Measurements from ENCODE around the gene OR4D6. TPM values are rescaled to one million over a fixed set of nuclear protein-coding genes. Genes with fewer than 3 reads are reported as not detected.
"Not testable (repeated sequence)": the region's sequence is repeated elsewhere in the genome, so short reads cannot be mapped to it uniquely, and the experiment has no call there.

The OR4D6 gene
- total and polyA plus RNA-seq, 3 experiments from 2014 or later, result not detected

- H3K9me3 ChIP-seq (ENCODE audit: low read length), result no peaks in the 10 kb centered on the region
- H3K4me1 ChIP-seq (ENCODE audit: insufficient read depth, low read length), result no peaks in the 10 kb centered on the region
- Mint-ChIP-seq H3K27me3 (peaks cover 1 to 16% of the 10 kb centered on the region in 2 donors), H3K4me3 (no peak within 1 kb of the TSS), H3K4me1 (no peaks in the 10 kb centered on the region), H3K27ac (no peak within 1 kb of the TSS), H3K36me3 (no peaks in the 10 kb centered on the region), H3K9me3 (no peaks in the 10 kb centered on the region)
- DNase-seq, result no peak
- ChIA-PET POLR2A (no interaction called here), CTCF (no interaction called here)
- H3K27ac ChIP-seq (ENCODE audit: low read depth, low read length), result no peak within 1 kb of the TSS
- H3K36me3 ChIP-seq (ENCODE audit: insufficient read depth, low read length), result no peaks in the 10 kb centered on the region
- no peak within 1 kb of the TSS for H3K4me3 ChIP-seq (ENCODE audit: low read length)
- no peaks in the 10 kb centered on the region for H3K27me3 ChIP-seq (ENCODE audit: insufficient read depth, low read length, poor library complexity, severe bottlenecking)
Observed at GRCh38 chr11:59426361-59427067, 30.2 kb upstream of the OR4D6 start, which contains the start of gene OR5A2. OR5A2 (minus strand) TSS chr11:59426413; CDS start chr11:59422953, 3,460 bp downstream.

GRCh38 chr11:59427068-59427382 lies 29.7 kb upstream of the OR4D6 start:
- Mint-ChIP-seq H3K9me3 (no peaks in the 10 kb centered on the region), H3K27me3 (peaks cover 1 to 20% of the 10 kb centered on the region in 2 donors), H3K4me1 (no peaks in the 10 kb centered on the region), H3K27ac (no peak overlapping the region), H3K36me3 (no peaks in the 10 kb centered on the region), H3K4me3 (no peak overlapping the region)
- no peak for DNase-seq
- ChIA-PET POLR2A (no interaction called here), CTCF (no interaction called here)
- Histone ChIP-seq H3K27me3 (ENCODE audit: insufficient read depth, low read length, poor library complexity, severe bottlenecking) (no peaks in the 10 kb centered on the region), H3K27ac (ENCODE audit: low read depth, low read length) (no peak overlapping the region), H3K9me3 (ENCODE audit: low read length) (no peaks in the 10 kb centered on the region), H3K4me1 (ENCODE audit: insufficient read depth, low read length) (no peaks in the 10 kb centered on the region), H3K36me3 (ENCODE audit: insufficient read depth, low read length) (no peaks in the 10 kb centered on the region), H3K4me3 (ENCODE audit: low read length) (no peak overlapping the region)

GRCh38 chr11:59429924-59430516 lies 26.7 kb upstream of the OR4D6 start:
- H3K4me1 ChIP-seq (ENCODE audit: insufficient read depth, low read length), result no peaks in the 10 kb centered on the region
- ChIA-PET POLR2A (no interaction called here), CTCF (interaction anchor here (0.8 to 3.3 kb wide), 4 partner anchors 8 to 258 kb away, joined by 3 to 18 read pairs (median 4); partner anchors contain the start of gene DTX4)
- no peaks in the 10 kb centered on the region for H3K4me1 Mint-ChIP-seq
- peaks cover 3 to 15% of the 10 kb centered on the region in 2 donors for H3K27me3 Mint-ChIP-seq
- no peaks in the 10 kb centered on the region for H3K9me3 ChIP-seq (ENCODE audit: low read length)
- H3K27ac ChIP-seq (ENCODE audit: low read depth, low read length), result no peak overlapping the region
- peak in 2 of 5 donors; percentile 29 to 56 for DNase-seq
- no peaks in the 10 kb centered on the region for H3K9me3 Mint-ChIP-seq
- H3K27ac Mint-ChIP-seq, result no peak overlapping the region
- no peak overlapping the region for H3K4me3 ChIP-seq (ENCODE audit: low read length)
- no peaks in the 10 kb centered on the region for H3K36me3 Mint-ChIP-seq
- no peaks in the 10 kb centered on the region for H3K36me3 ChIP-seq (ENCODE audit: insufficient read depth, low read length)
- no peaks in the 10 kb centered on the region for H3K27me3 ChIP-seq (ENCODE audit: insufficient read depth, low read length, poor library complexity, severe bottlenecking)
- H3K4me3 Mint-ChIP-seq, result no peak overlapping the region

DNA sequence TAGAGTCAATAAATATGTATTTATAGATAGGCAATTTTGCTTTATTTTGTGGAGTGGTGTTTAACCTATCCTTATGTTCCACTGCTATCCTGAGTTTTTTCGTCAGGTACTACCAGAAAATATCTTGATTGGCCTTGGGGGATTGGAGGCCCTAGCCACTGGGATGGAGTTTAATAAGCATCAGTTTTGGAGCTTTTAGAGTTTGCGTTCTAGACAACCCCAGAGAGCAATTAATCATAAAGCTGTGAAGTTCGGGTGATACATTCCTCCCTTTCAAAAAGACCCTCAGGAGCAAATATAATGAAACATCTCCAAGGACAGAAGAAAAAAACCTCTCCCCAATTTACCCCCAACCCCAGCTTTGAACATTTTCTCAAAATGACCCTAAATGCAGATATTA lies 20.6 kb upstream of the OR4D6 start, which contains the start of gene OR5A1:
Gene OR5A1, plus strand, starts transcription at position 301 of the 400 bp plus-strand sequence. CDS start 6,700 bp downstream, outside the sequence.
- Mint-ChIP-seq H3K27ac (no peak within 1 kb of the TSS), H3K36me3 (no peaks in the 10 kb centered on the region), H3K4me1 (no peaks in the 10 kb centered on the region), H3K9me3 (no peaks in the 10 kb centered on the region), H3K4me3 (no peak within 1 kb of the TSS), H3K27me3 (peaks cover 6 to 8% of the 10 kb centered on the region in 2 donors)
- H3K4me3 ChIP-seq (ENCODE audit: low read length), result no peak within 1 kb of the TSS
- no peaks in the 10 kb centered on the region for H3K36me3 ChIP-seq (ENCODE audit: insufficient read depth, low read length)
- ChIA-PET CTCF (no interaction called here), POLR2A (no interaction called here)
- H3K4me1 ChIP-seq (ENCODE audit: insufficient read depth, low read length), result no peaks in the 10 kb centered on the region
- no peak within 1 kb of the TSS for H3K27ac ChIP-seq (ENCODE audit: low read depth, low read length)
- no peaks in the 10 kb centered on the region for H3K9me3 ChIP-seq (ENCODE audit: low read length)
- H3K27me3 ChIP-seq (ENCODE audit: insufficient read depth, low read length, poor library complexity, severe bottlenecking), result no peaks in the 10 kb centered on the region
- DNase-seq, result no peak

DNA sequence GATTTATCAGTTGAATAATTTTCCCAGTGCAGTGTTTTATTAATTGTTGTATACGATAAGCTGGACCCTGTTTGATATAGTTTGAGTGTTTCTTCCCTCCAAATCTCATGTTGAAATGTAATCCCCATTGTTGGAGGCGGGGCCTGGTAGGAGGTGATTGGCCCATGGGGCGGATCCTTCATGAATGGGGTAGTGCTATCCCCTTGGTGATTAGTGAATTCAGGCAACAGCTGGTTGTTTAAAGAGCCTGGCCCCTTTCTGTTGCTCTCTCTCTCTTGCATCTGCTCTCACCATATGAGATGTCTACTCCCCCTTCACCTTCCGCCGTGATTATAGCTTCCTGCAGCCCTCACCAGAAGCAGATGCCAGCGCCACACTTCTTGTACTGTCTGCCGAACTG lies 19.0 kb upstream of the OR4D6 start:
- ChIA-PET CTCF (interaction anchor here (1.7 kb wide), 1 partner anchor 9 kb away, joined by 5 read pairs; no protein-coding TSS in a partner anchor), POLR2A (no interaction called here)
- Mint-ChIP-seq H3K27me3 (peaks cover 6% of the 10 kb centered on the region in 2 donors), H3K9me3 (no peaks in the 10 kb centered on the region), H3K27ac (no peak overlapping the region), H3K4me1 (no peaks in the 10 kb centered on the region), H3K4me3 (no peak overlapping the region), H3K36me3 (no peaks in the 10 kb centered on the region)
- Histone ChIP-seq H3K9me3 (ENCODE audit: low read length) (no peaks in the 10 kb centered on the region), H3K4me1 (ENCODE audit: insufficient read depth, low read length) (no peaks in the 10 kb centered on the region), H3K36me3 (ENCODE audit: insufficient read depth, low read length) (no peaks in the 10 kb centered on the region), H3K4me3 (ENCODE audit: low read length) (no peak overlapping the region), H3K27me3 (ENCODE audit: insufficient read depth, low read length, poor library complexity, severe bottlenecking) (no peaks in the 10 kb centered on the region), H3K27ac (ENCODE audit: low read depth, low read length) (no peak overlapping the region)
- DNase-seq, result no peak

GRCh38 chr11:59445624-59446023 lies 11.1 kb upstream of the OR4D6 start:
- CTCF ChIA-PET; H3K4me1 ChIP-seq (ENCODE audit: insufficient read depth, low read length); H3K4me3 ChIP-seq (ENCODE audit: low read length); H3K9me3 ChIP-seq (ENCODE audit: low read length); H3K27ac ChIP-seq (ENCODE audit: low read depth, low read length); H3K36me3 ChIP-seq (ENCODE audit: insufficient read depth, low read length); POLR2A ChIA-PET; H3K27me3 ChIP-seq (ENCODE audit: insufficient read depth, low read length, poor library complexity, severe bottlenecking); H3K4me3 Mint-ChIP-seq; H3K4me1 Mint-ChIP-seq; H3K9me3 Mint-ChIP-seq; DNase-seq; H3K36me3 Mint-ChIP-seq; H3K27ac Mint-ChIP-seq: not testable (repeated sequence)
- peaks cover 6 to 21% of the 10 kb centered on the region in 2 donors for H3K27me3 Mint-ChIP-seq

- H3K4me1 ChIP-seq (ENCODE audit: insufficient read depth, low read length), result no peaks in the 10 kb centered on the region
- CTCF ChIA-PET, result no interaction called here
- no peaks in the 10 kb centered on the region for H3K27me3 ChIP-seq (ENCODE audit: insufficient read depth, low read length, poor library complexity, severe bottlenecking)
- H3K4me3 Mint-ChIP-seq, result no peak overlapping the region
- no peak overlapping the region for H3K4me3 ChIP-seq (ENCODE audit: low read length)
- peaks cover 12% of the 10 kb centered on the region in 2 donors for H3K27me3 Mint-ChIP-seq
- POLR2A ChIA-PET, result no interaction called here
- no peaks in the 10 kb centered on the region for H3K4me1 Mint-ChIP-seq
- no peak overlapping the region for H3K27ac Mint-ChIP-seq
- peaks cover 0 to 9% (median 4%) of the 10 kb centered on the region in 5 donors for H3K9me3 Mint-ChIP-seq
- no peaks in the 10 kb centered on the region for H3K36me3 ChIP-seq (ENCODE audit: insufficient read depth, low read length)
- DNase-seq, result no peak
- H3K36me3 Mint-ChIP-seq, result peaks cover 0 to 4% (median 0%) of the 10 kb centered on the region in 3 donors
- H3K9me3 ChIP-seq (ENCODE audit: low read length), result no peaks in the 10 kb centered on the region
- H3K27ac ChIP-seq (ENCODE audit: low read depth, low read length), result no peak overlapping the region
Observed at GRCh38 chr11:59448484-59448883, 8.3 kb upstream of the OR4D6 start.

- ChIA-PET POLR2A (no interaction called here), CTCF (no interaction called here)
- Mint-ChIP-seq H3K27me3 (peaks cover 8 to 53% of the 10 kb centered on the region in 2 donors), H3K27ac (no peak overlapping the region), H3K36me3 (no peaks in the 10 kb centered on the region), H3K4me1 (no peaks in the 10 kb centered on the region), H3K4me3 (peak overlapping the region in 1 of 7 donors; percentile 11), H3K9me3 (no peaks in the 10 kb centered on the region)
- Histone ChIP-seq H3K4me3 (ENCODE audit: low read length) (no peak overlapping the region), H3K27me3 (ENCODE audit: insufficient read depth, low read length, poor library complexity, severe bottlenecking) (no peaks in the 10 kb centered on the region), H3K36me3 (ENCODE audit: insufficient read depth, low read length) (no peaks in the 10 kb centered on the region), H3K9me3 (ENCODE audit: low read length) (no peaks in the 10 kb centered on the region), H3K4me1 (ENCODE audit: insufficient read depth, low read length) (no peaks in the 10 kb centered on the region), H3K27ac (ENCODE audit: low read depth, low read length) (no peak overlapping the region)
- no peak for DNase-seq
Observed at GRCh38 chr11:59459916-59460315, 3.2 kb downstream of the OR4D6 start.
